C1 segment of cervical spinal cord (tissue), 14 donors: ENCODE data around the gene PLCG2.
"Not testable (repeated sequence)": the region's sequence is repeated elsewhere in the genome, so short reads cannot be mapped to it uniquely, and the experiment has no call there.

Source experiments
- DNase-seq, 14 donors: peaks; one replicate each; lab custom pipeline; 2025; lab: John Stamatoyannopoulos, UW

PLCG2 gene

GRCh38 chr16:81754858-81755257 is 24.2 kb upstream of the PLCG2 start:
- no peak for DNase-seq

GRCh38 chr16:81755915-81756614 is 23.0 kb upstream of the PLCG2 start:
- DNase-seq: peak in 4 of 14 donors; percentile 6 to 15 (median 11)

GRCh38 chr16:81756615-81757356 is 22.3 kb upstream of the PLCG2 start:
- no peak for DNase-seq

- DNase-seq: no peak
Observed at GRCh38 chr16:81758376-81758775, 20.7 kb upstream of the PLCG2 start.

- not testable (repeated sequence) for DNase-seq
Observed at GRCh38 chr16:81762322-81762721, 16.8 kb upstream of the PLCG2 start.

GRCh38 chr16:81765111-81765919 is 13.8 kb upstream of the PLCG2 start:
- no peak for DNase-seq

GRCh38 chr16:81765969-81766368 is 13.1 kb upstream of the PLCG2 start:
- DNase-seq: no peak

GRCh38 chr16:81767987-81768592 is 11.0 kb upstream of the PLCG2 start:
- no peak for DNase-seq

- no peak for DNase-seq
Observed at GRCh38 chr16:81770008-81770407, 9.1 kb upstream of the PLCG2 start.

GRCh38 chr16:81774348-81774747 is 4.7 kb upstream of the PLCG2 start:
- DNase-seq: no peak

GRCh38 chr16:81775570-81775969 is 3.5 kb upstream of the PLCG2 start:
- no peak for DNase-seq

- no peak for DNase-seq
Observed at GRCh38 chr16:81778231-81778630, 860 bp upstream of the PLCG2 start.

GRCh38 chr16:81779536-81780320 is 637 bp downstream of the PLCG2 start:
- no peak for DNase-seq

GRCh38 chr16:81780350-81780749 is 1.3 kb downstream of the PLCG2 start:
- no peak for DNase-seq

GRCh38 chr16:81782236-81782635 is 3.1 kb downstream of the PLCG2 start:
- no peak for DNase-seq

- no peak for DNase-seq
Observed at GRCh38 chr16:81784072-81784795, 5.1 kb downstream of the PLCG2 start.

- no peak for DNase-seq
Observed at GRCh38 chr16:81785138-81785924, 6.2 kb downstream of the PLCG2 start.

GRCh38 chr16:81786321-81786720 is 7.2 kb downstream of the PLCG2 start:
- no peak for DNase-seq

- no peak for DNase-seq
Observed at GRCh38 chr16:81786868-81787267, 7.8 kb downstream of the PLCG2 start.

GRCh38 chr16:81787659-81788058 is 8.6 kb downstream of the PLCG2 start:
- no peak for DNase-seq
